Measurements from ENCODE around the gene PHF13.

Gene PHF13

DNA sequence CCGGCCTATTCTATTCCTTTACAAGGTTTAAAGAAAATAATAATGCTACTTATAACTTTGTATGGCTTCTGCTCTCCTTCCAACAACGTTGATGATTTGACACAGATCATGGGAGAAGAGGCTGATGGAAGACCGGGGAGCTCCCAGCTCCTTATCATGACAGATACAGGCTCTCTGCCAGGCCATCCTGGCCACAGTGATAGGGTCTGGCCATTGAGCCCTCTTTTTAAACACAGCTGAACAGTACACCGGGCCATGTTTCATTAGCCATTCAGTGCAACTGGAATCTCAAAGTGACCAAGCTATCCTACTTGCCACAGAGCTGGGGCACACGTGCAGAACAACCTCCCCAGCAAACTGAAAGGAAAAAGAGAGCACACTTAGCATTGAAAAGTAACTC is 53.2 kb downstream of the PHF13 start:
- DNase-seq (ENCODE audit: low spot score) = no peak

DNA sequence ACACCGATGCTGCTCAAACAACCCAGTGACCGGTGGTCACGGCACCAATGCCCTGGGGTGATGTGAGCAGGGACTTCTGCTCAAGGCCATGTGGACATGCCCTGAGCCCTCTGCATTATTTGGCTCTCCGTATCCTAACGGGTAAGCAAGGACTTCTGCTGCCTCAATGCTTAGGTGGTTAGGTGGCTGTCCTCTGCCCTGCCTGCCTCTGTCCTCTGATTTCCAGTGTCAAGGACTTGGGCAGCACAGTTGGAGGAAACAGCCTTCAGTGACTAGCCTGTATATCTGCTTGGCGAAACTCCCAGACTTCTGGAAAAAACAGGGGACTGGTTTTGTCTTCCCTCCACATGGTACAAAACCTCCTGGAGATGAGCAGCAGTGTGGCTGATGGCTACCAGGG is 53.6 kb downstream of the PHF13 start:
- no peak for DNase-seq (ENCODE audit: low spot score)

DNA sequence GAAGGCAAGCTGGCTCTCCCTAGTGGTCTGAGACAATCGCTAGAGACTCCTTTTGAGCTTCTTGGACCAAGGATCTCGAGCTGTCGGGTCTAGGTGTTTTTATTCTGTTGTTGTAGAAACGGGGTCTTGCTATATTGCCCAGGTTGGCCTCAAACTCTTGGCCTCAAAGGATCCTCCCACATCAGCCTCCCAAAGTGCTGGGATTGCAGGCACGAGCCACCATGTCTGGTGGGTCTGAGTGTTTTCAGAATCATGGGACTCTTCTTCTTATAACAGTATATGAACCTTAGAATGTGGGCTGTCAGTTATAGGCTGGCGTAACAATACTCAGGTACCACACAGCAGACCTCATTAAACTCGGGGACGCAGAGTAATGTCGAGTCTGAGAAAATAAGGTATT is 55.0 kb downstream of the PHF13 start:
- no peak for DNase-seq (ENCODE audit: low spot score)

DNA sequence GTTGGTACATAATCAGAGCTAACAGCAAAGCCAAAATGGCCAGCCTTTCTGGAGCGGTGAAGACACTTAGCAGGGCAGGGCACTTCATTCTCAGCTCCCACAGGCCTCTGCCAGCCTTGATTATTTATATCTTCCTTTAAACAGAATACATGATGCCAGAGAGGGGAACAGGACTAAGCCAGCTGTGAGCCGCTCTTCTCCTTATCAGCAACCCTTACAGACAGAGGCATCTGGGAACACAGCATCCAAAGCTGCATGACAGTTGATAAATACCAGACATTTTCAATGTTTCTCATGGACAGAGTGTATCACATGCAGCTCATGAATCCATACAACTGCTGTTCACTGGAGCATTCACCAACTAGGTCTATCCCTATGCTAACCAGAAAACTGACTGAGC is 59.0 kb downstream of the PHF13 start:
- DNase-seq (ENCODE audit: low spot score) = no peak

Data from HuH-7 (cell line).